Measurements from ENCODE around the gene FAM20B.

DNA sequence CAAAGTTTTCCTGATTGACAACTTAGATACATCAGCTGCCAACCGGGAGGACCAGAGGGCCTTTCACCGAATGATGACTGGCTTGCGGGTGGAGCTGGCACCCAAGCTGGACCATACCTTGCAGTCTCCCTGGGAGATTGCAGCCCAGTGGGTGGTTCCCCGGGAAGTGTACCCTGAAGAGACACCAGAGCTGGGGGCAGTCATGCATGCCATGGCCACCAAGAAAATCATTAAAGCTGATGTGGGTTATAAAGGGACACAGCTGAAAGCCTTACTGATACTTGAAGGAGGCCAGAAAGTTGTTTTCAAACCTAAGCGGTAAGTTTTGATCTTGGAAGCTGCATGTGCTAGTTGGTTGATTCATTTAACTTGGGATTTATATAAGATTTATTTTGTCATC, 18.2 kb downstream of the FAM20B start:
- TF ChIP-seq, protein P1, sequence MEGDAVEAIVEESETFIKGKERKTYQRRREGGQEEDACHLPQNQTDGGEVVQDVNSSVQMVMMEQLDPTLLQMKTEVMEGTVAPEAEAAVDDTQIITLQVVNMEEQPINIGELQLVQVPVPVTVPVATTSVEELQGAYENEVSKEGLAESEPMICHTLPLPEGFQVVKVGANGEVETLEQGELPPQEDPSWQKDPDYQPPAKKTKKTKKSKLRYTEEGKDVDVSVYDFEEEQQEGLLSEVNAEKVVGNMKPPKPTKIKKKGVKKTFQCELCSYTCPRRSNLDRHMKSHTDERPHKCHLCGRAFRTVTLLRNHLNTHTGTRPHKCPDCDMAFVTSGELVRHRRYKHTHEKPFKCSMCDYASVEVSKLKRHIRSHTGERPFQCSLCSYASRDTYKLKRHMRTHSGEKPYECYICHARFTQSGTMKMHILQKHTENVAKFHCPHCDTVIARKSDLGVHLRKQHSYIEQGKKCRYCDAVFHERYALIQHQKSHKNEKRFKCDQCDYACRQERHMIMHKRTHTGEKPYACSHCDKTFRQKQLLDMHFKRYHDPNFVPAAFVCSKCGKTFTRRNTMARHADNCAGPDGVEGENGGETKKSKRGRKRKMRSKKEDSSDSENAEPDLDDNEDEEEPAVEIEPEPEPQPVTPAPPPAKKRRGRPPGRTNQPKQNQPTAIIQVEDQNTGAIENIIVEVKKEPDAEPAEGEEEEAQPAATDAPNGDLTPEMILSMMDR (IDR thresholded peaks at IDR 0.05 in 8 of 11, conservative IDR thresholded peaks at IDR 0.05 in 3 of 11): no peak
- TF ChIP-seq POLR2A (IDR thresholded peaks at IDR 0.05): no peak
- TF ChIP-seq POLR2AphosphoS5 (IDR thresholded peaks at IDR 0.05): no peak

All from spleen (tissue), 7 donors.